Astrocyte (in vitro differentiated cells and primary cell): ENCODE data around the gene TTC12.

Experiments used
- EZH2 ChIP-seq: IDR thresholded peaks from 2 replicates; pipeline ENCODE4 v1.6.1; 2012; ENCODE audit warnings: mild to moderate bottlenecking, low read length, inconsistent platforms; ENCODE audit not compliant: insufficient read depth
- TF ChIP-seq, protein P1 (sequence below): IDR thresholded peaks from 2 replicates; pipeline ENCODE4 v1.5.1; 2011; ENCODE audit warnings: low read depth, mild to moderate bottlenecking, inconsistent platforms, low read length, moderate library complexity; ENCODE audit not compliant: insufficient read depth

- TF ChIP-seq, protein P1, sequence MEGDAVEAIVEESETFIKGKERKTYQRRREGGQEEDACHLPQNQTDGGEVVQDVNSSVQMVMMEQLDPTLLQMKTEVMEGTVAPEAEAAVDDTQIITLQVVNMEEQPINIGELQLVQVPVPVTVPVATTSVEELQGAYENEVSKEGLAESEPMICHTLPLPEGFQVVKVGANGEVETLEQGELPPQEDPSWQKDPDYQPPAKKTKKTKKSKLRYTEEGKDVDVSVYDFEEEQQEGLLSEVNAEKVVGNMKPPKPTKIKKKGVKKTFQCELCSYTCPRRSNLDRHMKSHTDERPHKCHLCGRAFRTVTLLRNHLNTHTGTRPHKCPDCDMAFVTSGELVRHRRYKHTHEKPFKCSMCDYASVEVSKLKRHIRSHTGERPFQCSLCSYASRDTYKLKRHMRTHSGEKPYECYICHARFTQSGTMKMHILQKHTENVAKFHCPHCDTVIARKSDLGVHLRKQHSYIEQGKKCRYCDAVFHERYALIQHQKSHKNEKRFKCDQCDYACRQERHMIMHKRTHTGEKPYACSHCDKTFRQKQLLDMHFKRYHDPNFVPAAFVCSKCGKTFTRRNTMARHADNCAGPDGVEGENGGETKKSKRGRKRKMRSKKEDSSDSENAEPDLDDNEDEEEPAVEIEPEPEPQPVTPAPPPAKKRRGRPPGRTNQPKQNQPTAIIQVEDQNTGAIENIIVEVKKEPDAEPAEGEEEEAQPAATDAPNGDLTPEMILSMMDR: no peak
- TF ChIP-seq EZH2: no peak
Observed at GRCh38 chr11:113397821-113398220, 83.4 kb downstream of the TTC12 start.
